NT2/D1 (cell line): Measurements from ENCODE around the gene PPM1A.

Experiments
- SUZ12 ChIP-seq: IDR thresholded peaks from 2 replicates; pipeline ENCODE4 v1.6.1; 2011; ENCODE audit not compliant: insufficient read length, insufficient read depth; ENCODE audit errors: extremely low read depth
- YY1 ChIP-seq: IDR thresholded peaks from 2 replicates; pipeline ENCODE4 v1.6.1; 2011; ENCODE audit not compliant: insufficient read length, insufficient read depth
- ZNF274 ChIP-seq: IDR thresholded peaks from 2 replicates; pipeline ENCODE4 v1.6.1; 2011; ENCODE audit warnings: mild to moderate bottlenecking, low read depth, low read length

- TF ChIP-seq SUZ12: no peak
- no peak for TF ChIP-seq ZNF274
- TF ChIP-seq YY1: no peak
These were observed 80.3 kb downstream of the PPM1A start for GRCh38 chr14:60329274-60329673.
